Nephron progenitor cell (in vitro differentiated cells): Measurements from ENCODE around the gene G0S2.

Source experiments
- DNase-seq: peaks from one replicate; pipeline ENCODE4 v3.0.0; 2021
- H3K27ac Mint-ChIP-seq: 2 replicates; pipeline ENCODE4 v1.8.0; 2021; ENCODE audit warnings: mild to moderate bottlenecking, moderate library complexity, mixed read lengths
- H3K27me3 Mint-ChIP-seq: 2 replicates; pipeline ENCODE4 v1.8.0; 2021; ENCODE audit warnings: mild to moderate bottlenecking, low read depth, mixed read lengths; ENCODE audit not compliant: poor library complexity
- H3K36me3 Mint-ChIP-seq: 2 replicates; pipeline ENCODE4 v1.8.0; 2021; ENCODE audit warnings: low read depth, mixed read lengths
- H3K4me1 Mint-ChIP-seq: 2 replicates; pipeline ENCODE4 v1.8.0; 2021; ENCODE audit warnings: mixed read lengths
- H3K4me3 Mint-ChIP-seq: 2 replicates; pipeline ENCODE4 v1.8.0; 2021; ENCODE audit warnings: mild to moderate bottlenecking, moderate library complexity, mixed read lengths
- H3K9me3 Mint-ChIP-seq: 2 replicates; pipeline ENCODE4 v1.8.0; 2021; ENCODE audit warnings: mild to moderate bottlenecking, moderate library complexity, mixed read lengths
- CTCF ChIP-seq: fragments of 200-600 bp; sonication (generic); IDR thresholded peaks from 2 replicates; pipeline ENCODE4 v1.5.0; 2021; ENCODE audit warnings: antibody characterized with exemption

Gene G0S2

DNA sequence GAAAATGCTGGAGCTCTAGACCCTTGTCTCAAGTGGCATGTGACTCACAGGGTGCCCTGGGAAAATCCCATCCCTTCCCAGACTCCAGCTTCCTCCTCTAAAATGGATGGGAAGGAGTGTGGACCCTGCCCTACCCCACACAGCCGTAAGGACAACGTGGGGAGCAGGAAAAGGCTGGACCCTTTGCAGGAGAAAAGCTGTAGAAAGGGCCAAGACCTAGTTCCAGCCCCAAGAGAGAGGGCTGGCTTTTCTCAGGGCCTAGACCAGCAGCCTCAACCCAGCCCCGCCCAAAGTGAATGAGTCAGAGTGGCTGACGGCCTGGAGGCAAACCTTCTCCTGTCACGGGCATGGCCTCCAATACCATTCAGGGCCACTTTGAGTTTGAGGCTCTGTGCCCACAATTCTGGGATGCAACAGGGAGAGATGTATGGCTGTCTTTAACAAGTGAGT lies 24.0 kb upstream of the G0S2 start:
- no peak overlapping the region for H3K27ac Mint-ChIP-seq
- no peaks in the 10 kb centered on the region for H3K36me3 Mint-ChIP-seq
- no peak for TF ChIP-seq CTCF
- peaks cover 4% of the 10 kb centered on the region for H3K27me3 Mint-ChIP-seq
- no peak for DNase-seq
- H3K4me3 Mint-ChIP-seq: no peak overlapping the region
- H3K4me1 Mint-ChIP-seq: peaks cover 49% of the 10 kb centered on the region
- H3K9me3 Mint-ChIP-seq: no peaks in the 10 kb centered on the region

- Mint-ChIP-seq H3K4me3 (no peak within 1 kb of the TSS), H3K4me1 (peaks cover 42% of the 10 kb centered on the region), H3K9me3 (no peaks in the 10 kb centered on the region), H3K36me3 (no peaks in the 10 kb centered on the region), H3K27me3 (peaks cover 6% of the 10 kb centered on the region), H3K27ac (no peak within 1 kb of the TSS)
- TF ChIP-seq CTCF: no peak
- no peak for DNase-seq
Observed at GRCh38 chr1:209652121-209652735, 23.0 kb upstream of the G0S2 start, which contains the start of gene LAMB3. Gene LAMB3 (minus strand): TSS chr1:209652425. CDS start chr1:209650944, 1,481 bp downstream.

- no peak for TF ChIP-seq CTCF
- no peak for DNase-seq
Observed at GRCh38 chr1:209652873-209653401, 22.3 kb upstream of the G0S2 start.

DNA sequence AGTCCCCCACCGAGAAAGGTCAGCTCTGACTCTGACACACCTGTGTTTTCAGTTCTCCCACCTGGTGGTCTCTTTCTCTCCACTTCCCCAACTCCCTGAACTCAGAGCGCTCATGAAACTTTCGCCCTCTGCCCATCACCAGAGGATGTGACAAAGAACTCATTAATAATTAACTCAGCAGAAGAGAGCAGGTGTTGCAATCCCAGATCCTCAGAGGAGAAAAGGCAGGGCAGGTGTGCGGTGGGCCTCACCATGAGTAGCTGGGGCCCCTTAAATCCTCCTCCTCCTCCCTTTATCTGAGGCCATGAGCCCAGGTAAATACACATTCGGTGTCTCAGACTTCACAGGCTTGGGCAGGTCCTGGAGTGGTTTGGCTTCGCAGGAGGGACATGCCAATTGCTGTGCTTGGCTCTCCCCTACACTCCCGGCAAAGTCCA lies 21.3 kb upstream of the G0S2 start:
- no peaks in the 10 kb centered on the region for H3K36me3 Mint-ChIP-seq

More at GRCh38 chr1:209652873-209653401, 22.3 kb upstream of the G0S2 start:
- H3K9me3 Mint-ChIP-seq: no peaks in the 10 kb centered on the region
- peaks cover 6% of the 10 kb centered on the region for H3K27me3 Mint-ChIP-seq
- H3K4me1 Mint-ChIP-seq: peaks cover 42% of the 10 kb centered on the region
- H3K4me3 Mint-ChIP-seq: no peak overlapping the region
- no peak overlapping the region for H3K27ac Mint-ChIP-seq
- H3K36me3 Mint-ChIP-seq: no peaks in the 10 kb centered on the region

DNA sequence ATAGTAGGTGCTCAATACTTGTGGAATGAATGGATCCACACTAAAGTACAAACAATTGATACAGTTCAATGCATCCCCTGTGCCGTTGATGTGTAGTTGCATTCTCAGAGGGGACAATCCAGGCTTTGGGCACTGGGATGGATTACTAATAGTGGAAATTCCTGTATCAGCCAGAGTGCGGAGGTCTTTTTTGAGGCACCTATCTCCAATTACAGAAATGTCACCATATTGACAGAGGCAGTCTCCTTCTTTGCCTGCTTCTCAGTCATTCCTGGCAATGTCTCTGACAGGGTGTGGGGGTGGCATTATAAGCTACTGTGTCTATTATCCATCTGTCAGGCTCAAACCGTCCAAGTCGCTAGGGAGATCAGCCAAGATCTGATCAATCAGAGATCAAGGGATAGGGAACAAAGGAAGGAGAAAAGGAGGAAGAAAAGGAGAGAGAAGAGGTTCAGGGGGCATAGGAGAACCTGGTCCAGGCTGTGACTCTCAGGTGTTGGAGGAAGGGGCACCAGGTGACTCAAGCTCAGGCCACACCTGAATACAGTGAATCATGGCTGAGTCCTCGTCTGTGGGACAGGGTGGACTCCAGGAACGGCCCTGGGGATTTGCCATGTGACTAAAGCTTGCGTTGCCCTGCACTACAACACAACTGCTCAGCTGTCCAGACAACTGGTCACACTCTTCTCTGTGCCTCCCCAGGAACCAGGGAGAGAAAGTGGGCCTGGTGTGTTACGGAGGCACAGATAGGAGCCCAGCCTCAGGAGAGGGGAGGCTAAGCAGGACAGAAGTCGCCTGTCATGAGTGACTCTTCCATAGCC lies 19.6 kb upstream of the G0S2 start:
- TF ChIP-seq CTCF: no peak
- Mint-ChIP-seq H3K9me3 (no peaks in the 10 kb centered on the region), H3K4me1 (peaks cover 55% of the 10 kb centered on the region), H3K27me3 (peaks cover 6% of the 10 kb centered on the region), H3K27ac (no peak overlapping the region), H3K36me3 (no peaks in the 10 kb centered on the region), H3K4me3 (no peak overlapping the region)
- no peak for DNase-seq

More for the DNA sequence above, 21.3 kb upstream of the G0S2 start:
- H3K4me3 Mint-ChIP-seq: no peak overlapping the region
- TF ChIP-seq CTCF: no peak
- no peak for DNase-seq
- peaks cover 45% of the 10 kb centered on the region for H3K4me1 Mint-ChIP-seq
- H3K27me3 Mint-ChIP-seq: peaks cover 6% of the 10 kb centered on the region
- H3K9me3 Mint-ChIP-seq: no peaks in the 10 kb centered on the region
- no peak overlapping the region for H3K27ac Mint-ChIP-seq
